C4-2B (cell line): ENCODE data around the gene DSC1.

Experiments used
- CTCF ChIP-seq: fragments of 450-650 bp; conservative IDR thresholded peaks from 2 replicates; pipeline ENCODE4 v1.5.1; 2017; ENCODE audit warnings: mild to moderate bottlenecking
- ZFX ChIP-seq: fragments of 450-650 bp; IDR thresholded peaks from 2 replicates; pipeline ENCODE4 v1.6.1; 2017

- TF ChIP-seq CTCF (no peak), ZFX (no peak)
Measured at GRCh38 chr18:31116853-31117595, 45.6 kb downstream of the DSC1 start.
